Panc1 (cell line): Measurements from ENCODE around the gene TUBB1. TPM values are rescaled to one million over a fixed set of nuclear protein-coding genes. Genes with fewer than 3 reads are reported as not detected.

Experiments
- ATAC-seq: fragments of 200-7000 bp; cut with Tn5 transposase; 2 replicates; pipeline ENCODE4 v1.9.1; 2020; ENCODE audit warnings: mild to moderate bottlenecking, moderate library complexity
- BruUV-seq: library from RNA; stranded (reverse); fragments of 400-500 nt; replicated peaks from 2 replicates; lab custom pipeline; 2021; lab: Mats Ljungman, UMichigan
- CTCF ChIA-PET: fragments of 300-600 bp; sonication (Branson Sonifier 250); formaldehyde crosslinking; loops from one replicate; lab custom pipeline; 2022; ENCODE audit warnings: antibody characterized with exemption; lab: Charles Lee
- POLR2A ChIA-PET: fragments of 300-600 bp; sonication (Branson Sonifier 250); formaldehyde crosslinking; loops from one replicate; lab custom pipeline; 2022; ENCODE audit warnings: antibody characterized with exemption; lab: Charles Lee
- DNase-seq: peaks from one replicate; pipeline ENCODE4 v3.0.0-alpha.2; 2010; ENCODE audit warnings: low read depth, low spot score
- H3K27ac ChIP-seq: 2 replicates; pipeline ENCODE4 v1.5.1; 2011; ENCODE audit warnings: mild to moderate bottlenecking, low read length, inconsistent platforms
- H3K27me3 ChIP-seq: fragments of 200-500 bp; sonication (Bioruptor generic); 2 replicates; pipeline ENCODE4 v1.6.0; 2014; ENCODE audit warnings: low read length, inconsistent platforms; ENCODE audit not compliant: control insufficient read depth, insufficient read depth
- H3K36me3 ChIP-seq: fragments of 200-500 bp; sonication (Bioruptor generic); 2 replicates; pipeline ENCODE4 v1.5.1; 2014; ENCODE audit warnings: inconsistent platforms, mild to moderate bottlenecking, low read length, moderate library complexity; ENCODE audit not compliant: control insufficient read depth, insufficient read depth
- H3K4me1 ChIP-seq: 2 replicates; pipeline ENCODE4 v1.5.1; 2011; ENCODE audit warnings: inconsistent platforms, mild to moderate bottlenecking, low read length, moderate library complexity; ENCODE audit not compliant: control insufficient read depth, insufficient read depth
- H3K4me3 ChIP-seq, 2 experiments: 2 replicates each; pipeline ENCODE4 v1.5.1; 2011 to 2012; ENCODE audit warnings: low read depth in 2 of 2, low read length in 2 of 2, mild to moderate bottlenecking in 2 of 2, inconsistent platforms in 1 of 2, moderate library complexity in 1 of 2
- H3K9me3 ChIP-seq: fragments of 200-500 bp; sonication (Bioruptor generic); 2 replicates; pipeline ENCODE4 v1.5.1; 2014; ENCODE audit warnings: low read depth, mild to moderate bottlenecking, inconsistent platforms, low read length, moderate library complexity; ENCODE audit not compliant: control insufficient read depth, insufficient read depth
- CTCF ChIP-seq: fragments of 450-650 bp; IDR thresholded peaks from 2 replicates; pipeline ENCODE4 v1.5.1; 2017; ENCODE audit warnings: mild to moderate bottlenecking
- POLR2AphosphoS5 ChIP-seq: IDR thresholded peaks from 2 replicates; pipeline ENCODE4 v1.6.1; 2012; ENCODE audit warnings: mild to moderate bottlenecking, low read depth, low read length, moderate library complexity
- REST ChIP-seq, 2 experiments: IDR thresholded peaks; 2 replicates each; pipeline ENCODE4 v1.6.1; 2011 to 2012; ENCODE audit warnings: low read depth in 2 of 2, control low read depth in 1 of 2, low read length in 1 of 2, mild to moderate bottlenecking in 1 of 2, moderate library complexity in 1 of 2; ENCODE audit not compliant: insufficient read depth in 1 of 2
- SIN3A ChIP-seq: IDR thresholded peaks from 2 replicates; pipeline ENCODE4 v1.6.1; 2012; ENCODE audit warnings: low read depth, mild to moderate bottlenecking, low read length, moderate library complexity, borderline replicate concordance; ENCODE audit not compliant: insufficient read depth
- TCF7L2 ChIP-seq: IDR thresholded peaks from 2 replicates; pipeline ENCODE4 v1.6.1; 2011; ENCODE audit warnings: mild to moderate bottlenecking, low read depth, low read length, inconsistent platforms
- in situ Hi-C: cut with HindIII; loops from 2 replicates; pipeline ENCODE4 v1.10.0; 2016; ENCODE audit warnings: low sequenced_read_pairs, low pct_unique_long_range_greater_than_20kb
- intact Hi-C: fragments of 100-400 bp; cut with micrococcal nuclease; formaldehyde crosslinking; loops from one replicate; pipeline ENCODE4 v1.10.0; 2022; ENCODE audit not compliant: unreplicated experiment
- total RNA-seq: library from RNA; stranded (reverse); gene quantifications from one replicate; pipeline ENCODE4 v1.2.1, GENCODE V29; 2021; ENCODE audit not compliant: unreplicated experiment

Gene TUBB1
- total RNA-seq, 1 experiment from 2014 or later, result not detected

GRCh38 chr20:58986286-58986967 is 32.8 kb upstream of the TUBB1 start:
- POLR2A ChIA-PET, result no interaction called here
- Histone ChIP-seq H3K4me1 (peaks cover 10% of the 10 kb centered on the region; the same call in 1 of the 2 replicates), H3K27ac (no peak overlapping the region), H3K36me3 (peaks cover 17% of the 10 kb centered on the region), H3K9me3 (no peaks in the 10 kb centered on the region), H3K4me3 (no peak overlapping the region), H3K27me3 (no peaks in the 10 kb centered on the region)
- intact Hi-C loops, result loop anchor here (10.0 kb wide), 1 partner anchor 92 kb away; no protein-coding TSS in a partner anchor
- TF ChIP-seq CTCF (no peak), SIN3A (no peak), REST (IDR thresholded peaks at IDR 0.05; ENCODE audit: insufficient read depth in 1 of 2, low read depth in 2 of 2, low read length in 1 of 2) (no peak), TCF7L2 (no peak), POLR2AphosphoS5 (no peak)
- DNase-seq (no peak), ATAC-seq (no peak)
- no TSS peak for BruUV-seq
- CTCF ChIA-PET, result no interaction called here
- in situ Hi-C loops, result no loop called here

GRCh38 chr20:58986968-58987517 is 32.2 kb upstream of the TUBB1 start:
- TF ChIP-seq SIN3A (no peak), REST (IDR thresholded peaks at IDR 0.05; ENCODE audit: insufficient read depth in 1 of 2, low read depth in 2 of 2, low read length in 1 of 2) (no peak), CTCF (no peak), TCF7L2 (no peak), POLR2AphosphoS5 (no peak)
- ChIA-PET POLR2A (no interaction called here), CTCF (no interaction called here)
- intact Hi-C loops, result loop anchor here (10.0 kb wide), 1 partner anchor 92 kb away; no protein-coding TSS in a partner anchor
- H3K4me1 ChIP-seq, result peaks cover 10% of the 10 kb centered on the region; the same call in 1 of the 2 replicates
- DNase-seq (no peak), ATAC-seq (no peak)
- in situ Hi-C loops, result no loop called here
- H3K27me3 ChIP-seq, result no peaks in the 10 kb centered on the region
- peaks cover 18% of the 10 kb centered on the region for H3K36me3 ChIP-seq
- H3K9me3 ChIP-seq, result no peaks in the 10 kb centered on the region
- no TSS peak for BruUV-seq
- no peak overlapping the region for H3K4me3 ChIP-seq
- no peak overlapping the region for H3K27ac ChIP-seq
